ENCODE data around the gene OR10G8. TPM values are rescaled to one million over a fixed set of nuclear protein-coding genes. Genes with fewer than 3 reads are reported as not detected.

Gene OR10G8
- total RNA-seq (2012; rRNA removed) (not detected in 2 replicates), polyA plus RNA-seq (2012; rRNA removed) (not detected in 2 replicates), Bru-seq, nascent RNA (not detected), BruChase-seq, experiment 1, labeled RNA remaining after a 6-hour chase (not detected), BruChase-seq, experiment 2, labeled RNA remaining after a 2-hour chase (not detected)
- polyA plus RNA-seq (2012; cell fraction: cytosol; rRNA removed), result not detected in 2 replicates
- polyA plus RNA-seq (2012; cell fraction: nucleus; rRNA removed; ENCODE audit: low replicate concordance), result not detected in 2 replicates
- long read RNA-seq, result 0 reads

GRCh38 chr11:124026498-124026897 is at the start of gene OR10G8:
OR10G8 (plus strand) TSS chr11:124026798; CDS start chr11:124029623, 2,825 bp downstream.
- Histone ChIP-seq H3K4me1 (ENCODE audit: control insufficient read depth, insufficient read depth, low read length) (no peaks in the 10 kb centered on the region), H2AFZ (replicated peaks; ENCODE audit: low read length, poor library complexity) (no peak within 1 kb of the TSS), H3K9me3 (ENCODE audit: control insufficient read depth, insufficient read depth, low read length) (no peaks in the 10 kb centered on the region), H3K18ac (ENCODE audit: low read depth, low read length) (no peak within 1 kb of the TSS), H4K20me1 (ENCODE audit: insufficient read depth, low read length) (no peaks in the 10 kb centered on the region), H4K5ac (ENCODE audit: low read depth, low read length) (no peak within 1 kb of the TSS), H3K23ac (ENCODE audit: low read depth, low read length) (no peak within 1 kb of the TSS), H3K4me3 (ENCODE audit: insufficient read depth, low read depth, low read length) (no peak within 1 kb of the TSS), H2BK5ac (ENCODE audit: low read depth, low read length, poor library complexity, severe bottlenecking) (no peak within 1 kb of the TSS), H2AK9ac (replicated peaks; ENCODE audit: low read depth, low read length, poor library complexity) (no peak within 1 kb of the TSS), H3K56ac (ENCODE audit: extremely low read depth, insufficient read depth, low read length) (no peak within 1 kb of the TSS), H2BK15ac (ENCODE audit: low read depth, low read length) (no peak within 1 kb of the TSS), H2BK20ac (ENCODE audit: low read depth, low read length) (no peak within 1 kb of the TSS), H3K4me2 (ENCODE audit: low read depth, low read length) (no peak within 1 kb of the TSS), H2BK120ac (ENCODE audit: low read depth, low read length) (no peak within 1 kb of the TSS), H3K79me1 (ENCODE audit: low read depth in 1 of 2, low read length in 2 of 2) (no peaks in the 10 kb centered on the region), H4K91ac (ENCODE audit: insufficient read depth, low read depth, low read length) (no peak within 1 kb of the TSS), H3K4ac (ENCODE audit: low read depth, low read length) (no peak within 1 kb of the TSS), H3K36me3 (ENCODE audit: control insufficient read depth, insufficient read depth, low read length) (no peaks in the 10 kb centered on the region), H3K9ac (ENCODE audit: low read depth, low read length) (no peak within 1 kb of the TSS), H3K14ac (replicated peaks; ENCODE audit: low read depth, low read length) (no peak within 1 kb of the TSS), H3K9me1 (ENCODE audit: insufficient read depth, low read length) (no peaks in the 10 kb centered on the region), H3K27me3 (ENCODE audit: control insufficient read depth, insufficient read depth, low read length) (no peaks in the 10 kb centered on the region), H3K27ac (ENCODE audit: insufficient read depth, low read length) (no peak within 1 kb of the TSS), H2AK5ac (ENCODE audit: low read depth, low read length) (no peak within 1 kb of the TSS), H4K8ac (ENCODE audit: low read depth in 2 of 2, low read length in 2 of 2) (no peak within 1 kb of the TSS)
- in situ Hi-C loops (cut with MboI; ENCODE audit: low sequenced_read_pairs), result no loop called here
- dilution Hi-C loops (cut with HindIII; ENCODE audit: low sequenced_read_pairs, unreplicated experiment), result no loop called here
- ATAC-seq (ENCODE audit: low read depth), result no peak
- TF ChIP-seq USF2 (IDR thresholded peaks at IDR 0.05; ENCODE audit: low read depth, low read length) (no peak), FOS (IDR thresholded peaks at IDR 0.05; ENCODE audit: low read depth, low read length) (no peak), CEBPB (IDR thresholded peaks at IDR 0.05; ENCODE audit: low read depth, low read length) (no peak), ELK1 (IDR thresholded peaks at IDR 0.05; ENCODE audit: borderline replicate concordance, low read depth, low read length) (no peak), RCOR1 (IDR thresholded peaks at IDR 0.05; ENCODE audit: insufficient replicate concordance, low read length) (no peak), CTCF (conservative IDR thresholded peaks at IDR 0.05; ENCODE audit: low read depth, low read length) (no peak), MXI1 (IDR thresholded peaks at IDR 0.05; ENCODE audit: borderline replicate concordance, low read depth, low read length) (no peak), CHD1 (IDR thresholded peaks at IDR 0.05; ENCODE audit: low read depth, low read length) (no peak), BHLHE40 (IDR thresholded peaks at IDR 0.05; ENCODE audit: low read depth, low read length) (no peak), POLR2A (IDR thresholded peaks at IDR 0.05; ENCODE audit: low read depth, low read length) (no peak), MAFK (IDR thresholded peaks at IDR 0.05; ENCODE audit: low read depth, low read length) (no peak), SMC3 (IDR thresholded peaks at IDR 0.05; ENCODE audit: low read depth, low read length) (no peak), NFE2L2 (IDR thresholded peaks at IDR 0.05; ENCODE audit: low read depth, low read length) (no peak), MAZ (IDR thresholded peaks at IDR 0.05; ENCODE audit: borderline replicate concordance, low read depth, low read length) (no peak), RFX5 (IDR thresholded peaks at IDR 0.05; ENCODE audit: low read depth, low read length) (no peak), RAD21 (IDR thresholded peaks at IDR 0.05; ENCODE audit: low read length) (no peak)
- DNase-seq, result no peak
- intact Hi-C loops (cut with micrococcal nuclease), result no loop called here
- WGBS, 2 experiments (ENCODE audit: extremely low coverage in 2 of 2, insufficient read length in 1 of 2), result no CpG with 5 or more reads among the region's 2 CpGs
- ChIA-PET POLR2A (ENCODE audit: unreplicated experiment) (no interaction called here), CTCF (no interaction called here)
- no TSS peak for BruUV-seq (replicated peaks)
